AG09319 (cell line): Measurements from ENCODE around the gene NDUFAF7.
"Not testable (repeated sequence)": the region's sequence is repeated elsewhere in the genome, so short reads cannot be mapped to it uniquely, and the experiment has no call there.

ENCODE experiments used
- DNase-seq: peaks from one replicate; pipeline ENCODE4 v3.0.0-alpha.2; 2010; ENCODE audit warnings: low read depth; ENCODE audit errors: extremely low read depth
- CTCF ChIP-seq: IDR thresholded peaks from 2 replicates; pipeline ENCODE4 v1.5.1; 2011; ENCODE audit warnings: low read depth, mild to moderate bottlenecking, inconsistent platforms, low read length, moderate library complexity

The NDUFAF7 gene

DNA sequence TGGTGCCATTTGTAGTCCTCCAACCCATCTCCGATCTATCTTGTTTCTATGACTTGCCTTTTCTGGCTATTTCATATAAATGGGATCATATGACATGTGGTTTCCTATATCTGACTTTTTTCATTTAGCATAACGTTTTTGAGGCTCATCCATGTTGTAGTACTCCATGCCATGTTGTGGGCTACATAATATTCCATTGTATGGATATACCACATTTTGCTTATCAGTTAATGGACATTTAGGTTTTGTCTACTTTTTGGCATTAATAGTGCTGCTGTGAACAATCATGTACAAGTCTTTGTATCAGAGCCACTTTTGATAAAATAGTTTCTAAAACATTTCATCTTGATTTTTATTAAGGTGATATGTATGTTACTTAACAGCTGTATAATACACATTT lies 27.8 kb upstream of the NDUFAF7 start:
- no peak for DNase-seq
- TF ChIP-seq CTCF: no peak

GRCh38 chr2:37205071-37205661 lies 26.3 kb upstream of the NDUFAF7 start:
- DNase-seq: not testable (repeated sequence)

- TF ChIP-seq CTCF: no peak
These were observed 25.6 kb upstream of the NDUFAF7 start for GRCh38 chr2:37205689-37206341.

DNA sequence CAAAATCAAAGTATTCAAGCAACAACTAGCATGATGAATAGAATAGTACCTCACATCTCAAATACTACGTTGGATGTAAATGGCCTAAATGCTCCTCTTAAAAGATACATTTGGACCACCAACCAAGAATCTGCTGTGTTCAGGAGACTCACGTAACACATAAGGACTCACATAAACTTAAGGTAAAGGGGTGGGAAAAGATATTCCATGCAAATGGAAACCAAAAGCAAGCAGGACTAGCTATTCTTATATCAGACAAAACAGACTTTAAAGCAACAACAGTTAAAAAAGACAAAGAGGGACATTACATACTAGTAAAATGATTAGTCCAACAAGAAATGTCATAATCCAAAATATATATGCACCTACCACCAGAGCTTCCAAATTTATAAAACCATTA lies 24.7 kb upstream of the NDUFAF7 start:
- DNase-seq: not testable (repeated sequence)

More at GRCh38 chr2:37205689-37206341, 25.6 kb upstream of the NDUFAF7 start:
- DNase-seq: no peak

DNA sequence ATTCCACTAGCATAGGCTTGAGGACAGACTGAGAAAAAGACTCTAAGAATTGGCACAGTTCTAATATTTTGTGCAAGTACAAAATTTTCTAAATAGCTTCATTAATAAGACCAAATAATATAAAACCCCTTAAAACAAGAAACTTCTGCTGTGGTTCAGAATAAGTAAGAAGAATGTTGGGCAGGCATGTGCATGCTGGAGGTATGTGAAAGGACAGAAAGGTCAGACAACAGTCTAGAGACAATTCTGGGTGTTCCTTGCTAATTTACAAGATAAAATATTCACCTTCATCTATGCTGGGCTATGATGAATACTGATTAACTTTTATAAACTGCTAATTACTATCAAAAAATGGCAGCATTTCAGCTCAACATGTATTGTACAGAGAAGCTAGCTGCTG lies 20.2 kb upstream of the NDUFAF7 start:
- no peak for DNase-seq
- TF ChIP-seq CTCF: no peak

- no peak for DNase-seq
- no peak for TF ChIP-seq CTCF
These were observed 19.5 kb upstream of the NDUFAF7 start for GRCh38 chr2:37211939-37212338.

- no peak for TF ChIP-seq CTCF
These were observed 16.2 kb upstream of the NDUFAF7 start for GRCh38 chr2:37215250-37215649.

GRCh38 chr2:37219046-37219445 lies 12.4 kb upstream of the NDUFAF7 start:
- DNase-seq: no peak
- no peak for TF ChIP-seq CTCF

More at GRCh38 chr2:37215250-37215649, 16.2 kb upstream of the NDUFAF7 start:
- no peak for DNase-seq
